H1 (cell line): ENCODE data around the gene TNFSF4. TPM values are rescaled to one million over a fixed set of nuclear protein-coding genes. Genes with fewer than 3 reads are reported as not detected.

ENCODE experiments used
- CHD1 ChIP-seq: IDR thresholded peaks from 2 replicates; pipeline ENCODE4 v1.6.1; 2012; ENCODE audit warnings: low read depth, low read length, improper control_type of control experiment
- CHD7 ChIP-seq: fragments of 300-600 bp; sonication (generic); IDR thresholded peaks from 2 replicates; pipeline ENCODE4 v1.7.1; 2012; ENCODE audit warnings: low read length, moderate library complexity, mild to moderate bottlenecking, inconsistent platforms; ENCODE audit not compliant: insufficient replicate concordance
- CREB1 ChIP-seq: IDR thresholded peaks from 2 replicates; pipeline ENCODE4 v1.6.1; 2012; ENCODE audit warnings: inconsistent platforms
- HDAC2 ChIP-seq, 2 experiments: fragments of 300-600 bp in 1 of 2; sonication (generic) in 1 of 2; IDR thresholded peaks; 2 replicates each; pipeline ENCODE4 v1.6.1; 2011 to 2012; ENCODE audit warnings: low read depth in 2 of 2, low read length in 2 of 2, mild to moderate bottlenecking in 2 of 2, moderate library complexity in 2 of 2, borderline replicate concordance in 1 of 2, inconsistent platforms in 1 of 2
- KDM4A ChIP-seq: IDR thresholded peaks from one replicate; pipeline ENCODE4 v1.7.1; 2012; ENCODE audit warnings: low read depth, mild to moderate bottlenecking, moderate library complexity, low read length, inconsistent platforms; ENCODE audit not compliant: severe bottlenecking
- MAFK ChIP-seq: IDR thresholded peaks from 2 replicates; pipeline ENCODE4 v1.6.1; 2012; ENCODE audit warnings: low read depth, mild to moderate bottlenecking, improper control_type of control experiment, low read length
- PHF8 ChIP-seq: fragments of 200-600 bp; sonication (generic); conservative IDR thresholded peaks from 2 replicates; pipeline ENCODE4 v1.7.1; 2012; ENCODE audit warnings: low read depth, mild to moderate bottlenecking, inconsistent platforms, low read length, moderate library complexity
- POLR2AphosphoS5 ChIP-seq: IDR thresholded peaks from 2 replicates; pipeline ENCODE4 v1.6.1; 2011; ENCODE audit warnings: low read depth, low read length
- POU5F1 ChIP-seq: IDR thresholded peaks from 2 replicates; pipeline ENCODE4 v1.6.1; 2011; ENCODE audit warnings: low read depth, mild to moderate bottlenecking, low read length, moderate library complexity
- SP2 ChIP-seq: IDR thresholded peaks from 2 replicates; pipeline ENCODE4 v1.6.1; 2012; ENCODE audit warnings: mild to moderate bottlenecking, low read length, inconsistent platforms
- SUZ12 ChIP-seq: fragments of 200-600 bp; sonication (generic); IDR thresholded peaks from 2 replicates; pipeline ENCODE4 v1.6.1; 2012; ENCODE audit warnings: mild to moderate bottlenecking, inconsistent platforms, low read length, moderate library complexity, mixed read lengths
- TAF1 ChIP-seq: IDR thresholded peaks from 2 replicates; pipeline ENCODE4 v1.6.1; 2011; ENCODE audit warnings: mild to moderate bottlenecking, low read depth, low read length
- polyA plus RNA-seq, 7 experiments: library from polyadenylated mRNA; depleted of rRNA in 3 of 7; stranded (reverse) in 5 of 7; unstranded in 2 of 7; fragments of >200 nt in 5 of 7; fragments of 200-250 nt in 2 of 7; gene quantifications; 1 replicate in 5 of 7; 2 replicates in 1 of 7; 4 replicates in 1 of 7; pipeline versions ENCODE4 v1.2.1 to v1.2.3, GENCODE V29; 2011 to 2013; ENCODE audit warnings: missing spikeins in 2 of 7, mixed read lengths in 2 of 7
- total RNA-seq: library from RNA; stranded (reverse); fragmentation: NEBNext Ultra II Directional; extraction: Animal tissue kit (Norgen Biotek cat#: 25700); gene quantifications from 2 replicates; pipeline ENCODE4 v1.2.1, GENCODE V29; 2021

TNFSF4 gene
- total and polyA plus RNA-seq, 2 of the 8 experiments (the other 6 are each of a cell fraction or from before 2014, with no cell fraction given): 0.54 to 0.63 TPM

GRCh38 chr1:173204693-173205092 lies 2.4 kb downstream of the TNFSF4 start (continued):
- TF ChIP-seq CHD7: no peak
- TF ChIP-seq CREB1: no peak
- TF ChIP-seq TAF1: no peak
- no peak for TF ChIP-seq MAFK
- no peak for TF ChIP-seq PHF8
- no peak for TF ChIP-seq HDAC2 (IDR thresholded peaks at IDR 0.05; ENCODE audit: borderline replicate concordance in 1 of 2, low read depth in 2 of 2, low read length in 2 of 2)
- no peak for TF ChIP-seq SUZ12
- TF ChIP-seq POLR2AphosphoS5: no peak
- TF ChIP-seq CHD1: no peak
- TF ChIP-seq POU5F1: no peak
- TF ChIP-seq SP2: no peak
- no peak for TF ChIP-seq KDM4A
